IPS-NIHi7 (cell line): ENCODE results near the gene TOMM70.
"Not testable (repeated sequence)": the region's sequence is repeated elsewhere in the genome, so short reads cannot be mapped to it uniquely, and the experiment has no call there.

Source experiments
- DNase-seq: peaks from one replicate; pipeline ENCODE4 v3.0.0; 2012; ENCODE audit warnings: mixed read lengths; ENCODE audit errors: extremely low spot score

TOMM70 gene

DNA sequence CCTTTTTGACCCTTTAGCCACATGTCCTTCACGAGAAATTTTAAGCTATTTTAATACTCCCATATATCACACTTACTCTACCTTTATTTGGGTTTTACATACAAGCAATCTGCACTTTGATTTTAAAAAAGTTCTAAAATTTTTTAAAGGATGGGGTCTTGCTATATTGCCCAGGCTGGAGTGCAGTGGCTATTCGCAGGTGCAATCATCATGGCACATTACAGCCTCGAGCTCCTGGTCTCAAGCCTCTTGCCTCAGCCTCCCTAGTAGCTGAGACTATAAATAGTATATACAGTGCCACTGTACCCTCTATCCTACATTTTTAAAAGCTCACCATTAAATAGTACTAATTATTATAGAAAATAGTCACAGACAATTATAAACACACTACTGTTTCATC is 36.5 kb downstream of the TOMM70 start:
- DNase-seq = no peak

DNA sequence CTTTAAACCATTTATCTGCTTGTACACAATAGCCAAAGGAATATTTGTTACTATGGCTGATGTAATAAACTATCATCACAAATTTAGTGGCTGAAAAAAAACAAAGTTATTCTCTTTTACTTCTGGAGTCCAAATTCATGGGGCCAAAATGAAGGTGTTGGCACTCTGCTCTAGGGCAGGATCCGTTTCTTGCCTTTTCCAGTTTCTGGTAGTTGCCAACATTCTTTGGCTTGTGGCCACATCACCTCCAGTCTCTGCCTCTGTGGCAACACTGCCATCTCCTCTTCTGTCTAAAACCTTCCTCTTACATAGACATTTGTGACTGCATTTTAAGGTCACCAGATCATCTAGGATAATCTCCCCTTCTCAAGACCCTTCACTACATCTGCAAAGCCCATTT is 39.0 kb downstream of the TOMM70 start:
- no peak for DNase-seq

DNA sequence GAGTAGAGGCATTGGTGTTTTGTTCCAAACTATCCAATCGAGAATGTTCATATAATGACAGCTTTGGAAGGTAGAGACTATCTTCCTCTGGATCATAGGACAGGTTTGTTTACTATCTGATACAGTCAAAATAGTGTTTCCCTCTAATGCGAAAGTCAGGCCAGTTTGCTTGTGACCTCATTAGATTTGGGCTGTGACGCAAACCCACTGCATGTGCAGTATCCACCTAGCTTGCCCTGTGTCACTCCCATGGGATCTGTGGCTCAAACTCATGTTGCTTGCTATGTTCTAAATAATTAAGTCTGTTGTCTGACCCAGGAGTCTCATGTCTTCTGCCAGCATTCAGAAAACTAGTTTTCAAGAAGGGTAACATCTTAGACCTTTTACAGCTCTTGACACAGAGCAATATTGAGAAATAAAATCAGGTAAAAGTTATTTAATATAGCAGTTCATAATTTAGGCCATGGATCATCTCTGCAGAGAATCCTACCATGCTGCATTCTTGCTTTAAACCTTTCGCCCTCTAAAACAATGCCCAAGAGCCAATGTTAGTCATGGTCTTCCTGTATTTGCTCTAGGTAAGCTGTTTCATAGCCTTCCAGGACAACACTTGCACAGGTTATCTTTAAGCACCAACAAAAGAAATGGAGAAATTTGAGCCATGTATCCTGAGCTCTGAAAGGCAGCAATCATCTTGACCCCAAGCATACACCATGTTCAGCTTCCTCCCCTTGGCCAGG is 40.0 kb downstream of the TOMM70 start:
- no peak for DNase-seq

DNA sequence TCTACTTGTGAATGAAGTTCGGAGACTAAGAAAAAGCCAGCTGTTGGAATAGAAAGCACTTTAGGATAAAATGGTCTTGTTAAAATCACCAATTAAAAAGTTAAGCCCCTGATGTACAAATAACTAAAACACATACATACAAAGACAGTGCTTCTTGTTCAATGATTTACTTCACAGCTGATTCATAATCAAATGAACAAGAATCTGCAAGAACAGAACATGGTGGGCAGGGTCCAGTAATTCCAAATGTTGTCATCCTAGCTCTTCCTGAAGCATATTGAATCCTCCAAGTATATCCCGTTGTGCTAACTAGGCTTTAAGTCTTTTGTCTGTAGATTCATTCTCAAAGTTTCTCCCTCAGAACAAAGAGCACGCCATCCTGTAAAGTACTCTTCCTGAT is 41.9 kb downstream of the TOMM70 start:
- no peak for DNase-seq

DNA sequence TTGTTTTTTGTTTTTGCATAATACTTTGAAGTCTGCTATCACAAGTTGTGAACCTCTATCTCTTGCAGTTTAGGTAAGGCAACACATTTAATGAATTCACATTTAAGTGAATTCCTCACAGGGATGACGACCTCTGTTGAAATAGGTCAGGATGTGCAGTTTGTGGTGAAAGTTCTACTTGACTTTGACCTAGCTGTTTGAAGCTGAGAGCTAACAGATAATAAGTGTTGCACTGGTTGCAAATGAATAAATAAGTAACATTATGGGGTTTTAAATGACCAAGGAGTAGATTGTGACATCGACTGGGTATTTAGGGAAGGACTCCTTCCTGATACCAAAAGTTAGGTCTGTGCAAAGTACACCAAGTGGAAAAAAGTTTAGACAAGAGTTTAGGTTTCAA is 42.5 kb downstream of the TOMM70 start:
- DNase-seq = no peak

DNA sequence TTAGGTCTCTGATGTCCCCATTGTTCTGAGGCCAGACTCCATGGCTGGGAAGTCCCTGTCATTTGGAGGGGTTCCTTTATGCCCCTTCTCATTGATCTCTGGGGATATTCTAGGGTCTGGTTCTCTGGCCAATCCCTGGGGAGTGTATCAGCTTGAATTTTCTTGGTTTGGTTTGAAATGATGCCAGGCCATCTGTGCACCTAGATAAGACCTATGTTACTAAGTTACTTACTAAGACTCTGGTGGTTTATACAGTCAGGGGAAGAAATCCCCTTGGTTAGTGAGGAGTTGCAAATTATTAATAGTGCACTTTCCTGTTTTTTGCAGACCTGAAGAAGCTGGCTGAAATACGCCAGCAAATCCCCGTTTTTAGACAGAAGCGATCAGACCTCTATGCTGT is 46.0 kb downstream of the TOMM70 start:
- DNase-seq = no peak

DNA sequence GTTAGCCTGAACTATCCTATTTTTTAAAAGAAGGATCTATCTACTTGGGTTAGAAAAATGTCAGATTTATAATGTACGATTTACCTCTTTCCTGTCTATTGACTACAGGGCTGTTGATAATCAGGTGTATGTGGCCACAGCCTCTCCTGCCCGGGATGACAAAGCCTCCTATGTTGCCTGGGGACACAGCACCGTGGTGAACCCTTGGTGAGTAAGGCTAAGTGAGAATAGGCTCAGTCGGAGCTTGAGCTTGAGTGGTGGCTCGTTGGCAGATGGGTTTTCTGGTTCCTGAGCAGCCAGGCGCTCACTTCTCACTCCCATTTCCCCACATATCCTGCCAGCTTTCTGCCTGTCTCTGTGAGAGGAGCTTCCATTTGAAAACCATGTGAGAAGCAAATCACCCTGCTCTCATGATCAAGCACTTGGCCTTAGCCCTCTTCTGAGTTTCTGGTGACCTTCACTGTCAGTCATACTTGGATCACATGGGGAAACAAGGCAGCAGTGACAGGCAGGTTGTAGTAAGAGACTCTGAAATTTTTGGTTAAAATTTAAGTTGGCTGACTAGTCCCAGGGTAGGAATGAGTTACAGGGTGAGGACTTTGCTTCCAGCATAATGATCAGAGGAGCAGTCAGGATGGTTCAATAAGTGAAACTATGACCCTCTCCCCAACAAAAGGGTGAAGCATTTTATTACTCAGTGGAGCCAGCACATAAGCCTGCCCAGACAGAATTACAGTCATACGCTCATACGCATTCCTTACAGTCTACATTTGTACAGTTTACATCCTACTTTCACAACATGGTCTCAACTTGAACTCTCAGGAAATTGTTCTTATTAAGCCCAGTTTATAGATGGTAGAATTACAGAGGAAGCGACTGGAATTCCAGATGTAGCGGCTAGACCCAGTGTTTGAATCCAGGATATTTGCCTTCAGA is 48.3 kb downstream of the TOMM70 start:
- DNase-seq = no peak

DNA sequence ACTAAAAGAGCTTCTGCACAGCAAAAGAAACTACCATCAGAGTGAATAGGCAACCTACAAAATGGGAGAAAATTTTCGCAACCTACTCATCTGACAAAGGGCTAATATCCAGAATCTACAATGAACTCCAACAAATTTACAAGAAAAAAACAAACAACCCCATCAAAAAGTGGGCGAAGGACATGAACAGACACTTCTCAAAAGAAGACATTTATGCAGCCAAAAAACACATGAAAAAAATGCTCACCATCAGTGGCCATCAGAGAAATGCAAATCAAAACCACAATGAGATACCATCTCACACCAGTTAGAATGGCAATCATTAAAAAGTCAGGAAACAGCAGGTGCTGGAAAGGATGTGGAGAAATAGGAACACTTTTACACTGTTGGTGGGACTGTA is 49.1 kb downstream of the TOMM70 start:
- not testable (repeated sequence) for DNase-seq

DNA sequence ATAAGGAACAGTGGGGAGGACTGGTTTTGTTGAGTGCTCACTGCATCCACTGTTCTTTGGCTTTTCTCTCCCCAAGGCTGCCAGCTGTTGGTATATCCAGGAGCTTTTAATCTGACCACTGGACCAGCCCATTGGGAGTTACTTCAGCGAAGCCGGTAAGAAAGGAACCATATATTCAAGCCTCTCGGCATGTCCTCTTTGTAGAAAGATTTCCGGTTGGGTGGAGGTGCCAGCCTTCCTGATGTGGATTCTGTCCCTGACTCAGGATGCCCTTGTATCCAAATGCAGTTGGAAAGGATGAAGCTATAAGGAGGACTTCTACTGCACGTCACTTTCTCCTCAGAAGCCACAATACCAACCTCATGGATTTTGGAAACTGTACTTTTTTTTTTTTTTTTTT is 52.2 kb downstream of the TOMM70 start:
- DNase-seq = no peak

DNA sequence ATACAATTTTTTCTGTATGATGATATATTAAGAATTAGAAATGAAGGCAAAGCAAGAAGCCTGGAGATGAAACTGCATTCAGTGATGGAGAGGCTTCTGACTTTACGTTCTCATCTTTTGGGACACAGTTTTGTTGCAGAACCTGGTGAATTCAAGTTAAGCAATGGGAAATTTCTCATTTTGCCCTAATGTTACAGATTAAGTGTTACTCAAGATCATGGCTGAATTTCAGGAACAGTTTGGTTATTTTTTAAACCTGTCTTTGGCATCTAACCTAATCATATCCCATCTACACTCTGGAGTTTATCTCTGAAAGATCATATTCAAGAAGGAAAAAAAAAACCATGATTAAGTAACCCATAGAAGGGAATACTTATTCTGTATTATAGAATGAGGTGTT is 60.4 kb downstream of the TOMM70 start:
- DNase-seq = no peak

DNA sequence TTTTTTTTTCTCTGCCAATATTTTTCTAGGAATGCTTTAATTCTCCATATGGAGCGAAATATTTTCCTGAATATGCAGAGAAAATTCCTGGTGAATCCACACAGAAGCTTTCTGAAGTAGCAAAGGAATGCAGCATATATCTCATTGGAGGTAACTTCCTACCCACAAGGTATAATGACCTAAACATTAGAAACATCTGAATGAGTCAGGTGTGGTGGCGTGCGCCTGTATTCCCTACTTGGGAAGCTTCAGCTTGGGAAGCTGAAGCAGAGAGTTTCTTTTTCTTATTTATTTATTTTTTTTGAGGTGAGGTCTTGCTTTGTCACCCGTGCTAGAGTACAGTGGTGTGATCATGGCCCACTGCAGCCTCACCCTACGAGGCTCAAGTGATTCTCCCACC is 61.1 kb downstream of the TOMM70 start:
- no peak for DNase-seq

DNA sequence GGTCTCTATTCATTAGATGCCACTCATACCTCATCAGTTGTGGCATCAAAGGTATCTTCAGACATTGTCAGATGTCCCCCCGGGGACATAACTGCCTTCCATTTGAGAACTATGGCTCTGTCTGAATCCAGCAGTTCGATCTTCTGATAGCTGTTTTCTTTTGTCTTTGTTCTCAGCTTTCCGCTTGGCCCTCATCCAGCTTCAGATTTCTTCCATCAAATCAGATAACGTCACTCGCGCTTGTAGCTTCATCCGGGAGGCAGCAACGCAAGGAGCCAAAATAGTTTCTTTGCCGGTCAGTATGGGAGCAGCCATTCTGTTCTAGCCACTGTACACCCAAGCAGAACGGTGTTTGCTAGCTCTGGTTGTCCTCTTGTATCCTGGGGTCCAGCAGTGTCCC is 62.0 kb downstream of the TOMM70 start:
- DNase-seq = no peak

DNA sequence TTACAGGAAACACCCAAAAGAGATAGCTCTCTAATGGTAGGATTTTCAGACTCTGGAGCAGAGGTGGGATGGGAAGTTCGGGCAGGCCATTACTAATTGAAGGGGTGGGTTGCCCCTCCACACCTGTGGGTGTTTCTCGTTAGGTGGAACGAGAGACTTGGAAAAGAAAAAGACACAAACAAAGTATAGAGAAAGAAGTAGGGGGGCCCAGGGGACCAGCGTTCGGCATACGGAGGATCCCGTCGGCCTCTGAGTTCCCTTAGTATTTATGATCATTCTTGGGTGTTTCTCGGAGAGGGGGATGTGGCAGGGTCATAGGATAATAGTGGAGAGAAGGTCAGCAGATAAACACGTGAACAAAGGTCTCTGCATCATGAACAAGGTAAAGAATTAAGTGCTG is 64.7 kb downstream of the TOMM70 start:
- DNase-seq = not testable (repeated sequence)

DNA sequence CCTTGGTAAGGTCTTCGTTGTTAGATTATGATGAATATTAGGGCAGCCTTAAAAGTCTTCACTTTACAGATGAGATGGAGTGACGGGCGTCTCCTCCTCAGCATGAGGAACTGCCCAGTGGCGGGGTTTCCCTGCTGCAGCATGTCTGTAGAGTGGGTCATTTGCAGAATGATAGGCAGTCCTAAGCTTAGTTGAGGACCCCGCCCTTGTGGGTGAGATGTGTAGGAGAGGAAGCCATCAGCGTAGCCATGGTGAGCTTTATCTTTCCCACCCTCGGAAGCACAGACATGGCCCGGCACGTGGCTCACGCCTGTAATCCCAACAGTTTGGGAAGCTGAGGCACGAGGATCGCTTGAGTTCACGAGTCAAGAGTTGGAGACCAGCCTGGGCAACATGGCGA is 65.5 kb downstream of the TOMM70 start:
- peak; percentile 53 for DNase-seq

DNA sequence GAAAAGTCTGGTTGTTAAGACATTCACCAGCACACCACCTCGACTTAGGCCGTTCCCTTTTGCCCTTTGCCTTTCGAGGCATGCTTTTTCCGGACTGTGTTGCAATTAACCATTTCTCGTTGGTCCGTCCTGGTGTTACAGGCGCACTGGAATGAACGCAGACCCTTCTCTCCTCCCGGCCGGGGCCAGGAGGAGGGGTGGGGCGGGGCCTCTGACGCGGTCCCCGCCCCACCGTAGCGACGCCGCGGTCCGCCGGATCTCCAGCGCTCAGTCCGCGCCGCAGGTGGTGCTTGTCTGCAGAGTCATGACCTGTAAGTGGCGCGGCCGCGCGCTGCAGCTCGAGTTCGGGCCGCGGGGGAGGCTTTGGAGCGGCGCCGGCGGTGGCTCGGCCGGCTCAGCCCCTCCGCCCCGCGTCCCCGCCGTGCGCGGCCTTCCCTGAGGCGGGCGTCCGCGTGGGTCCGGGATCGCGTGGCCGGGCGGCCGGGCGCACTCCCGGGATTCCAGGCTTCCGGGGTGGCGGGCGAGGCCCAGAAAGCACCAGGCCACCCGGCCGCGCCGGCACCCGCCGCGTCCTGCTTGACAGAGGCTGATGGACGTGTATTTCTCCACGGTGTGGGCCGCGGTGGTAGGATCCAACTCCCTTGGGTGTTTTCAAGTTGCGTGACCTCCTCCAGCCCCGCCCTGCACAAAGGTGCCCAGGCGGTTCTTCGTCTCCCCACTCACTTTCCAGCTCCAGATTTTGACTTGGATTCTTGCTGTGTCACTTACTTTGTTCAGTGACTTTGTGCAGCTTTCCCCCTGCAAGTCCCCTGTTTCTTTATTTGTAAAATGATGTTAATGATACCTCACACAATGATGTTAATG is 66.2 kb downstream of the TOMM70 start, which contains the start of gene NIT2:
TSS of gene NIT2 (plus strand) at position 270 of the 864 bp plus-strand sequence. CDS start at position 305, 35 bp downstream.
- peak; percentile 98 for DNase-seq

DNA sequence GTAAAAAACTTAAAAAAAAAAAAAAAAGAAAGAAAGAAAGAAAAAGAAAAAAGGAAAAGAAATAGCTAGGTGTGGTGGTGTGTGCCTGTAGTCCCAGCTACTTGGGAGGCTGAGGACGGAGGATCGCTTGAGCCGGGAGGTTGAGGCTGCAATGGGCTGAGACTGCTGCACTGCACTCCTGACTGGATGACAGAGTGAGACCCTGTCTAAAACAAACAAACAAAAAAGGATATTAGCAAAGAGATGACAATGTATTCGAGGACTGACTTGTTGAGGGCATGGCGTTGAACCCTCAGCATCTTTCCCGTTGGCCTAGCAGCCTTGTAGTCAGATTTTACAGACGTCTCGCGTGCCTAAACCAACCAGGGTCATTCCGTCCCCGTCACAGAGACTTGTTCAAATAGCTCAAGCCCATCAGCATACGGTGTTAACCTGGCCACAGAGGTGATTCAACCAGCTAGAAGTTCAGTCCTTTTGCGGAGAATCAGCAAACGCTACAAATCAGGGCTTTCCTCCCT is 66.9 kb downstream of the TOMM70 start:
- DNase-seq = peak; percentile 55

DNA sequence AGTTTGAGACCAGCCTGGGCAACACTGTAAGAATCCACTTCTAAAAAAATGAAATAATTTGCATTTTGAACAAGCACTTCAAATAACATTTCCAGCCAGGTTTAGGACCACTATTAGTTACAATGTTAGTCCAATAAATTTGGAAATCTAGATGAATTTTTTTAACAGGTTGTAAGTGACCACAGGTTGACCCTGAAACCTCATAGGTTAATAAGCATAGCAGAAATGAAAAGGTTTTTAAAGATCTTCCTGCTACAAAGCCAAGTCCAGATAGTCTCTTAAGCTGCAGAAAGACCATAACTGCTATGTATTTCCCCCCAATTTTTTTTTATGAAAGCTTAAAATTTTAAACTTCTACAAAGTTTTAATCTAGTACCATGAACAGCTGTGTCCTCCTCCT is 67.8 kb downstream of the TOMM70 start:
- DNase-seq = no peak

DNA sequence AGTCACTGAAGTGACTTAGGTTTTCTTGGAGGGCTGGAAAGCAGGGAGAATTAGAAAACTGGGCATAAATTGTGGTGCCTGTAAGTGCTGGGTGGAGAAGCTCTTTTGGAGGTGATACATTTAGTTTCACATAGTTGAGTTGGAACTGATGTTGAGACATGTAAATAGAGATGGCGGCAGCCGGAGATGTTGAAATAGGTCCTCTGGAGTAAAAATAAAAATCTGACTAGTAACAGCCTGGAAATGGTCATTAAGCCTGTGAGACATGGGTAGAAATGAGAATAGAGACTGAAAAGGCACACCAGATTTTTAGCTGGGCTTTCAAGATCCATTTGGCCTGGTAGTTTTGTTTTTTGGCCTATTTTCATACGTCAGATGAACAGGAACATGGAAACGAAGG is 69.2 kb downstream of the TOMM70 start:
- DNase-seq = no peak

DNA sequence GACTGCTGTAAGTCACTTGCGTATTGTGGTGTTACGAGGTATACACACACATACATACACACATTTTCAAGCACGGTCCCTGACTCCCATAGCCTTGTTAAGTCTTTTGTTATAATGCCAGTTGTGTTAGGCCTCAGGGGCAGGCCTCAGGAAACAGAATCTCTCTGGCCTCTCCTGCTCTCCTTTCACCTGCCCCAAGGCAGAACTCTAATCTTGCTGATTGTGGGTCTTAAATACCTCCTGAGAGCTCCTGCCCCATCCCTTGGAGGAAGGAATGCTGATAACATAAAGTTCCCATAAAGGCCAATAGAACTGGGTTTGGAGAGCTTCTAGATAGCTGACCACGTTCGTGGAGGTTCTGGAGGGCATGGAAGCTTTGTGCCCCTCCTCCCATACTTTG is 70.2 kb downstream of the TOMM70 start:
- DNase-seq = no peak

DNA sequence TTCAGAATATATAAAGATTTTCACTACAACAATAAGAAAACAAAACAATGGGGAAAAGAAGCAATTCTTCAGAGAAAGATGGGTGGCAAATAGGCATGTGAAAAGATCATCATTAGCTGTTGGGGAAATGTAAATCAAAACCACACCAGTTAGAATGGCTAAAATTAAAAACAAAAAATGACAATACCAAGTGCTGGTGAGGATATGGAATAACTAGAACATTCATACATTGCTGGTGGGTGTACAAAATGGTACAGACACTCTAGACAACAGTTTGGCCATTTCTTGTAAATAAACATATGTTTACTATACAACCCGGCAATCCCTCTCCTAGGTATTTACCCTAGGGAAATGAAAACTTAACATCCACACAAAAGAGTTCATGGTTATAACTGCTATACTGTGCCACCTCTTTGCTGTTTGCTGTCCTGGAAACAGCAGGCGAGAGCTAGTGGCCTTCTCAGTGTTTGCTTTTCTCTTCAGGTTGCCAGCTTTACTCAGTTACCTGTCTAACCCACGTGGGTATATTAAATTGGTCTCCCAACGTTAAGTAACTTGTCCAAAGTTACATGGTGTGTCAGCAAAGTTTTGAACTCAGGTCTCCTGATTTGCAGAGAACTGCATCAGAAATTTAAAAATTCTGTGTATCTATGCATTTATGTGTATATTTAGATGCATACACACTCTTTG is 70.9 kb downstream of the TOMM70 start:
- no peak for DNase-seq

DNA sequence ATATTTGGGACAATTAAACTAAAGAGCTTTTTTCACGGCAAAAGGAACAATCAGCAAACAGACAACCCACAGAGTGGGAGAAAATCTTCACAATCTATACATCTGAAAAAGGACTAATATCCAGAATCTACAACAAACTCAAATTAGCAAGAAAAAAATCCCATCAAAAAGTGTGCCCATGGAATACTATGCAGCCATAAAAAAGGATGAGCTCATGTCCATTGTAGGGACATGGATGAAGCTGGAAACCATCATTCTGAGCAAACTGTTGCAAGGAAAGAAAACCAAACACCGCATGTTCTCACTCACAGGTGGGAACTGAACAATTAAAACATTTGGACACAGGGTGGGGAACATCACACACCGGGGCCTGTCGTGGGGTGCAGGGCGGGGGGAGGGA is 73.5 kb downstream of the TOMM70 start:
- not testable (repeated sequence) for DNase-seq
